ENCODE data around the gene IL17REL. TPM values are rescaled to one million over a fixed set of nuclear protein-coding genes. Genes with fewer than 3 reads are reported as not detected.
A peak's percentile ranks its signal among the peaks of the same experiment; 100 is the strongest.

The IL17REL gene
- total RNA-seq, 4 donors from 2014 or later = 0.12 to 0.26 TPM; not detected in 2

DNA sequence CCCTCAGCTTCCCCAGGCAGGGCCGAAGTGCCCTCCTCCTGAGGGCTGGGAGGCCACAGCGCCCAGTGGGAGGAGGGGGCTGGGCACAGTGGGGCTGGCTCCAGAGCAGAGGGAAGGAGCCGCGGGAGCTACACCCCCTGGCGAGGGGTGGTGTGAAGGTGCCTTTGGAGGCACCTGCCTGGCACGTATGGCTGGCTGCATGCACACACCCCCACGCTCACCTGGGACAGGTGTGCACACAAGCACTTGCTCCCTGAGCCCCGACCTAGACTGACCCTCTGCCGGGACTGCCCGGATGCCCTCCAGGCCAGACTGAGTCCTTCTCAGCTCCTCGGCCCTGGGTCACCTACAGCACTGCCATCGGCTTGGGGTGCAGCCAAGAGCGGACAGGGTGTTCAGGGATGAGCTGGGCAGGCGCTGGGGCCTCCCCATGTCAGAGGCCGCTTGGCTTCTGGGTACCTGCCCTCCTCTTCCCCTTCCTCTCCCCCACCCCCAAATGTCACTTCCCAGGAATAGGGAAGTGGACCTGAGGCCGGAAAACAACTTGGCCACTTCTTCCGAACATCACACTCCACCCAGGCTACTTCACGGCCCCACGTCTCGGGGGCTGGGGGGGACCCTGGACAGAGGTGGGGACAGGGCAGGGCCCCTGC is 59.4 kb downstream of the IL17REL start:
- H3K27ac ChIP-seq = peak overlapping the region in 1 of 2 donors; percentile 49
- H3K27me3 ChIP-seq = no peaks in the 10 kb centered on the region
- intact Hi-C loops (cut with DNase I; ENCODE audit: low total_unique reads) = no loop called here
- peaks cover 0 to 3% of the 10 kb centered on the region in 2 donors for H3K4me1 ChIP-seq
- H3K4me3 ChIP-seq = no peak overlapping the region
- no peak for TF ChIP-seq POLR2A (IDR thresholded peaks at IDR 0.05)
- TF ChIP-seq, protein P1, sequence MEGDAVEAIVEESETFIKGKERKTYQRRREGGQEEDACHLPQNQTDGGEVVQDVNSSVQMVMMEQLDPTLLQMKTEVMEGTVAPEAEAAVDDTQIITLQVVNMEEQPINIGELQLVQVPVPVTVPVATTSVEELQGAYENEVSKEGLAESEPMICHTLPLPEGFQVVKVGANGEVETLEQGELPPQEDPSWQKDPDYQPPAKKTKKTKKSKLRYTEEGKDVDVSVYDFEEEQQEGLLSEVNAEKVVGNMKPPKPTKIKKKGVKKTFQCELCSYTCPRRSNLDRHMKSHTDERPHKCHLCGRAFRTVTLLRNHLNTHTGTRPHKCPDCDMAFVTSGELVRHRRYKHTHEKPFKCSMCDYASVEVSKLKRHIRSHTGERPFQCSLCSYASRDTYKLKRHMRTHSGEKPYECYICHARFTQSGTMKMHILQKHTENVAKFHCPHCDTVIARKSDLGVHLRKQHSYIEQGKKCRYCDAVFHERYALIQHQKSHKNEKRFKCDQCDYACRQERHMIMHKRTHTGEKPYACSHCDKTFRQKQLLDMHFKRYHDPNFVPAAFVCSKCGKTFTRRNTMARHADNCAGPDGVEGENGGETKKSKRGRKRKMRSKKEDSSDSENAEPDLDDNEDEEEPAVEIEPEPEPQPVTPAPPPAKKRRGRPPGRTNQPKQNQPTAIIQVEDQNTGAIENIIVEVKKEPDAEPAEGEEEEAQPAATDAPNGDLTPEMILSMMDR (IDR thresholded peaks at IDR 0.05) = no peak
- DNase-seq = no peak
- H3K36me3 ChIP-seq = no peaks in the 10 kb centered on the region
- no peaks in the 10 kb centered on the region for H3K9me3 ChIP-seq

- intact Hi-C loops (cut with DNase I; ENCODE audit: low total_unique reads) = no loop called here
- TF ChIP-seq, protein P1 (IDR thresholded peaks at IDR 0.05) = no peak
- TF ChIP-seq POLR2A (IDR thresholded peaks at IDR 0.05) = no peak
- Histone ChIP-seq H3K27ac (peak overlapping the region in 1 of 2 donors; percentile 39), H3K36me3 (no peaks in the 10 kb centered on the region), H3K4me1 (peaks cover 0 to 3% of the 10 kb centered on the region in 2 donors), H3K27me3 (no peaks in the 10 kb centered on the region), H3K4me3 (no peak overlapping the region), H3K9me3 (no peaks in the 10 kb centered on the region)
- no peak for DNase-seq
Observed at GRCh38 chr22:49951986-49952896, 60.3 kb downstream of the IL17REL start.

- Histone ChIP-seq H3K27ac (peak overlapping the region in 1 of 2 donors; percentile 39), H3K4me1 (peaks cover 0 to 3% of the 10 kb centered on the region in 2 donors), H3K4me3 (no peak overlapping the region), H3K36me3 (no peaks in the 10 kb centered on the region), H3K27me3 (no peaks in the 10 kb centered on the region), H3K9me3 (no peaks in the 10 kb centered on the region)
- no peak for DNase-seq
- no peak for TF ChIP-seq POLR2A (IDR thresholded peaks at IDR 0.05)
- TF ChIP-seq, protein P1 (IDR thresholded peaks at IDR 0.05) = no peak
- intact Hi-C loops (cut with DNase I; ENCODE audit: low total_unique reads) = no loop called here
Observed at GRCh38 chr22:49951678-49951985, 60.9 kb downstream of the IL17REL start.

GRCh38 chr22:49951000-49951677 is 61.4 kb downstream of the IL17REL start:
- Histone ChIP-seq H3K4me3 (no peak overlapping the region), H3K27ac (no peak overlapping the region), H3K36me3 (no peaks in the 10 kb centered on the region), H3K4me1 (peaks cover 0 to 3% of the 10 kb centered on the region in 2 donors), H3K9me3 (no peaks in the 10 kb centered on the region), H3K27me3 (no peaks in the 10 kb centered on the region)
- DNase-seq = no peak
- TF ChIP-seq, protein P1 (IDR thresholded peaks at IDR 0.05) = no peak
- TF ChIP-seq POLR2A (IDR thresholded peaks at IDR 0.05) = no peak
- intact Hi-C loops (cut with DNase I; ENCODE audit: low total_unique reads) = no loop called here
